Measurements from ENCODE around the gene NEURL4. TPM values are rescaled to one million over a fixed set of nuclear protein-coding genes. Genes with fewer than 3 reads are reported as not detected.

Gene NEURL4
- total RNA-seq, 1 experiment from 2014 or later = 15.7 TPM

DNA sequence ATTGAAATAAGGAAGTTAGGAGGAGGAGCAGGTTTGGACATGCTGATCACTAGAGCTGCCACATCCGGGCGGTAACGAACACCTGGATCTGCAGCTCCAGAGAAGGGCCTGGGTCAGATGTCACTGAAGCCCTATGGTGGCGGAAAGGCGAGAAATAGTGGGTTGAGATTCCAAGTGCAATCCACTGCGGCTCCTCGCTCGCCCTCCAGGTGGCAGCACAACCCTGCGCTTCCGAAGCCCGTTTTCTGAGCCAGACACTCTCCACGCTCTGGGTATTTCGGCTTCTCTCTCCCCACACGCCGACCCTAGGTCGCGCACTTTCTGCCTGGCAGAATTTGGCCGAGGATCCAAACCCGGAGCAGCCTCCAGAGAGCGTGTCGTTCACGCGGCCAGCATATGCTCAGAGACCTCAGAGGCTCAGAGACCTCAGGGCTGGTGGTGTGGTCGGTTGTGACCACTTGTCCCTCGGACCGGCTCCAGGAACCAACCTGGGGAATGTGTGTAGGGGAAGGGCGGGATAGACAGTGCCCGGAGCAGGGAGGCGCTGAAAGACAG, 48.5 kb downstream of the NEURL4 start:
- peak; percentile 75 for DNase-seq (ENCODE audit: low read depth)

DNA sequence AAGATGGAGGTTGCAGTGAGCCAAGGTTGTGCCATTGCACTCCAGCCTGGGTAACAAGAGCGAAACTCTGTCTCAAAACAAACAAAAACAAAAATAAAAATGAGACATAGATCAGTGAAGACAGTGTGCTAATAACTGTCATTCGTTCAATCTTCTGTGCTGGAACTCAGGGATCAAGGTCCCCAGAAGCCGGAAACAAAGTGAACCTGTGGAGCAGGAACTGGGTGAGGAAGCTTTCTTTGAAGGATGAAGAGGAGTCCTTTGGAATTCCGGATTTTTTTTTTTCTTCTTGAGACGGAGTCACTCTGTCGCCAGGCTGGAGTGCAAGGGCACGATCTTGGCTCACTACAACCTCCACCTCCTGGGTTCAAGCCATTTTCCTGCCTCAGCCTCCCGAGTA, 49.7 kb downstream of the NEURL4 start:
- no peak for DNase-seq (ENCODE audit: low read depth)

DNA sequence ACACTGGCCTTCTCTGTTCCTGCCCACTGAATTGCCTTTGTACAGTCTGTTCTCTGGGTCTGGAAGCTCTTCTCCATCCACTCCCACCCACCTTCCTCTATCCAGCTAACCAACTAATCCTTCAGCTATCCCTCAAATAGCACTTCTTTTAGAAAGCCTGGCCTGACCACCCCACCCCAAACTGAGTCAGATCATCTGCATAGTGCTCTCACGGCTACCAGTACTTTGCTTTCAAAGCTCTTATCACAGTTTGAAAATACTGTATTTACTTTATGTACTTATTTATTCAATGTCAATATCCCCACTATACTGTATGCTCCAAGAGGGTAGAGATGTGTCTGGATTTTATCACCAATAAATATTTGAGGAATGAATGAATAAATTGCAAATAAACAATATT, 62.4 kb downstream of the NEURL4 start:
- DNase-seq (ENCODE audit: low read depth) = peak; percentile 19

Other genes starting within 250 kb of the NEURL4 start
- gene CLEC10A, start 249.1 kb downstream of the NEURL4 start, total RNA-seq (2014; rRNA removed) = not detected in 2 replicates
- not detected in 2 replicates for gene ASGR2, start 214.5 kb downstream of the NEURL4 start, total RNA-seq (2014; rRNA removed)
- gene ASGR1, start 150.0 kb downstream of the NEURL4 start, total RNA-seq (2014; rRNA removed) = 0.29 and 1.4 TPM in 2 replicates
- gene DLG4, start 109.5 kb downstream of the NEURL4 start, total RNA-seq (2014; rRNA removed) = 16.6 and 17.3 TPM in 2 replicates
- 485 and 564 TPM in 2 replicates for gene ACADVL, start 109.4 kb downstream of the NEURL4 start, total RNA-seq (2014; rRNA removed)
- 64.8 and 71.4 TPM in 2 replicates for gene DVL2, start 94.8 kb downstream of the NEURL4 start, total RNA-seq (2014; rRNA removed)
- gene PHF23, start 89.9 kb downstream of the NEURL4 start, total RNA-seq (2014; rRNA removed) = 54.7 and 56.4 TPM in 2 replicates
- 161 and 171 TPM in 2 replicates for gene GABARAP, start 86.9 kb downstream of the NEURL4 start, total RNA-seq (2014; rRNA removed)
- gene CTDNEP1, start 77.6 kb downstream of the NEURL4 start, total RNA-seq (2014; rRNA removed) = 59.1 and 65.5 TPM in 2 replicates
- 52.6 and 58.2 TPM in 2 replicates for gene ELP5, start 77.1 kb downstream of the NEURL4 start, total RNA-seq (2014; rRNA removed)
- not detected in 2 replicates for gene CLDN7, start 66.9 kb downstream of the NEURL4 start, total RNA-seq (2014; rRNA removed)
- gene SLC2A4, start 47.6 kb downstream of the NEURL4 start, total RNA-seq (2014; rRNA removed) = 0.11 TPM in 1 of 2 replicates, not detected in the other
- gene YBX2, start 34.7 kb downstream of the NEURL4 start, total RNA-seq (2014; rRNA removed) = not detected in 2 replicates
- gene EIF5A, start 21.7 kb downstream of the NEURL4 start, total RNA-seq (2014; rRNA removed) = 968 and 1,043 TPM in 2 replicates
- gene GPS2, start 14.0 kb downstream of the NEURL4 start, total RNA-seq (2014; rRNA removed) = 98.7 and 119 TPM in 2 replicates
- gene ACAP1, start 7.2 kb upstream of the NEURL4 start, total RNA-seq (2014; rRNA removed) = 1.5 TPM in 1 of 2 replicates, not detected in the other
- gene KCTD11, start 22.8 kb upstream of the NEURL4 start, total RNA-seq (2014; rRNA removed) = 8.3 and 9.0 TPM in 2 replicates
- not detected in 2 replicates for gene TMEM95, start 25.8 kb upstream of the NEURL4 start, total RNA-seq (2014; rRNA removed)
- 0.06 TPM in 1 of 2 replicates, not detected in the other for gene TNK1, start 51.8 kb upstream of the NEURL4 start, total RNA-seq (2014; rRNA removed)
- 38.1 and 54.4 TPM in 2 replicates for gene PLSCR3, start 65.2 kb upstream of the NEURL4 start, total RNA-seq (2014; rRNA removed)
- gene TMEM256, start 74.8 kb upstream of the NEURL4 start, total RNA-seq (2014; rRNA removed) = 65.1 and 88.9 TPM in 2 replicates
- 7.6 and 8.3 TPM in 2 replicates for gene NLGN2, start 78.5 kb upstream of the NEURL4 start, total RNA-seq (2014; rRNA removed)
- gene SPEM1, start 91.0 kb upstream of the NEURL4 start, total RNA-seq (2014; rRNA removed) = not detected in 2 replicates
- gene SPEM2, start 96.3 kb upstream of the NEURL4 start, total RNA-seq (2014; rRNA removed) = not detected in 2 replicates
- gene SPEM3, start 99.5 kb upstream of the NEURL4 start, total RNA-seq (2014; rRNA removed) = not detected in 2 replicates
- gene TMEM102, start 106.1 kb upstream of the NEURL4 start, total RNA-seq (2014; rRNA removed) = 0.75 and 0.90 TPM in 2 replicates
- gene FGF11, start 110.2 kb upstream of the NEURL4 start, total RNA-seq (2014; rRNA removed) = 23.4 and 23.8 TPM in 2 replicates
- gene CHRNB1, start 115.7 kb upstream of the NEURL4 start, total RNA-seq (2014; rRNA removed) = 51.9 and 60.3 TPM in 2 replicates
- 25.3 and 27.8 TPM in 2 replicates for gene ZBTB4, start 150.3 kb upstream of the NEURL4 start, total RNA-seq (2014; rRNA removed)
- not detected in 2 replicates for gene SLC35G6, start 152.1 kb upstream of the NEURL4 start, total RNA-seq (2014; rRNA removed)
- 63.7 and 81.4 TPM in 2 replicates for gene POLR2A, start 155.0 kb upstream of the NEURL4 start, total RNA-seq (2014; rRNA removed)
- 14.8 and 20.7 TPM in 2 replicates for gene TNFSF12, start 219.7 kb upstream of the NEURL4 start, total RNA-seq (2014; rRNA removed)
- not detected in 2 replicates for gene TNFSF13, start 229.4 kb upstream of the NEURL4 start, total RNA-seq (2014; rRNA removed)
- gene SENP3, start 232.6 kb upstream of the NEURL4 start, total RNA-seq (2014; rRNA removed) = 108 and 131 TPM in 2 replicates

All from LHCN-M2 (cell line).